Upper lobe of left lung (tissue), 4 donors: ENCODE results near the gene MOCS1.

Experiments used
- CTCF ChIP-seq, 6 experiments: fragments of 450-650 bp in 4 of 6; fragments of 200-600 bp in 2 of 6; sonication (generic) in 2 of 6; IDR thresholded peaks; one replicate each; pipeline ENCODE4 v1.5.1; 2016 to 2019; ENCODE audit warnings: antibody characterized with exemption in 6 of 6
- EP300 ChIP-seq, 4 donors: sonication (generic); formaldehyde crosslinking; IDR thresholded peaks; one replicate each; pipeline ENCODE4 v1.5.1; 2017; ENCODE audit warnings: antibody characterized with exemption in 4 of 4, control low read depth in 2 of 4
- POLR2A ChIP-seq, 4 donors: fragments of 450-650 bp; IDR thresholded peaks; one replicate each; pipeline ENCODE4 v1.5.1; 2016 to 2017; ENCODE audit warnings: antibody characterized with exemption in 4 of 4, mild to moderate bottlenecking in 2 of 4
- POLR2AphosphoS5 ChIP-seq, 2 donors: sonication (generic); formaldehyde crosslinking; IDR thresholded peaks; one replicate each; pipeline ENCODE4 v1.5.1; 2017; ENCODE audit warnings: antibody characterized with exemption in 2 of 2

- TF ChIP-seq CTCF (IDR thresholded peaks at IDR 0.05) = no peak
- TF ChIP-seq POLR2A (IDR thresholded peaks at IDR 0.05) = no peak
- no peak for TF ChIP-seq EP300 (IDR thresholded peaks at IDR 0.05)
- no peak for TF ChIP-seq POLR2AphosphoS5 (IDR thresholded peaks at IDR 0.05)
Measured at GRCh38 chr6:39859025-39859424, 75.2 kb downstream of the MOCS1 start.
